Measurements from ENCODE around the gene PSMD4.

GRCh38 chr1:151311011-151311410 is 56.5 kb downstream of the PSMD4 start:
- no peak for TF ChIP-seq EZH2 (IDR thresholded peaks at IDR 0.05)
- no peak for TF ChIP-seq POLR2AphosphoS5 (IDR thresholded peaks at IDR 0.05; ENCODE audit: borderline replicate concordance, low read depth, low read length)
- TF ChIP-seq FOXP2 (optimal IDR thresholded peaks at IDR 0.05; ENCODE audit: control extremely low read depth, extremely low read length, insufficient read depth) = no peak
